GM11168 (cell line): ENCODE data around the gene TBXAS1.
"Not testable (repeated sequence)": the region's sequence is repeated elsewhere in the genome, so short reads cannot be mapped to it uniquely, and the experiment has no call there.

ENCODE experiments used
- in situ Hi-C: fragments of 300-500 bp; cut with MboI; formaldehyde crosslinking; loops from one replicate; pipeline ENCODE4 v1.12.0; 2022; ENCODE audit warnings: low sequenced_read_pairs; ENCODE audit not compliant: unreplicated experiment

TBXAS1 gene

DNA sequence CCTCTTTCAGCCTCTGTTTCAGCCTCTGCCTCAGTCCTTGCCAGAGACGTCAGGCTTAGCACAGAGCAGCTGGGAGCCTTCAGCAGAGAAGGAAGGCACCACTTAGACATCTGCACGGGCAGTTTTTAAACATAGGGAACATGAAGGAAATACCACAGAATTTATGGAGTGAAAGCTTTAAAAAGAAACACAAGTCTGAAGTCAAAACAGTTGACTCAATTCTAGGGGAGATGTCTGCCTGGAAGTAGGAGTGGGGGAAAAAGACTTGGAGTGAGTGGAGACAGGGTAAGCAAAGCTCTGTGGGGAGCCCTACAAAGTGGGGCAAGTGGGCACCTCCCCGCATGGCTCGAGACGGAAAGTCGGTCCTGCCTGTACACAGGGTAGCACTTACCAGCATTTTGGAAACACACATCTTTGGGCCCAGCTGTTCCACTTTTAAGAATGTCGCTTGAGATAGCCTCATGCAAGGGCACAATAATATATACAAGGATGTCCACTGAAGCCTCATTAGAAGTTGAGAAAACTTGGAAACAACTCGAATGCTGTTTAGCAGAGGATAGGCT, 5.0 kb upstream of the TBXAS1 start:
- in situ Hi-C loops: no loop called here

DNA sequence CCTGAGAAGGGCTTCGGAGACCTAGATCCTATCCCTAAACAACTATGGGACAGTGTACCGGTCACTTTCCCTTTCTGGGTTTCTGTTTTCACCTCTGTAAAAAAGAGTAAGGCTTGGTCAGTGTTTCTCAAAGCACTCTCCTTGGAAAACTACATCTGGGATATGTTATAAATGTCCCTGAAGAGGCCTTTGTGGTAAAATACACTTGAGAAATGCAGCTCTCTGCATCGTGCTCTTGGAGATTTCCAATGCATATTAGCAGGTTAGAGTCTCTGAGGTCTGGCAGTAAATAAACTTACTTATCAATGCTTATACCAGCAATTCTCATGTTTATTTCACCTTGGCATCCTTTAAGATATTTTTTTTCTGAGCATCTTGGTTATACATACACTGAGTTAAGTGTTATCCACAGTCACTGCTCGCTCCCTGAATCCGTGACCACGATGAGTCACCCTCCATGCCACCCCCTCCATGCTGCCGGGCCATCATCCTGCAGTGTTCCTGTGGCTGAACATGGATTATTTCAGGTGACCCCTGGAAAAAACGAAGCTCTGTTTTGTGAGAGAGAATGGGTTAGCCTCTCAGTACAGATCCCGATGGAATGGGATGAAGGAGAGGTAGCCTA, 3.3 kb upstream of the TBXAS1 start:
- in situ Hi-C loops: no loop called here

GRCh38 chr7:139827042-139827441, 2.0 kb upstream of the TBXAS1 start:
- in situ Hi-C loops: no loop called here

- in situ Hi-C loops: no loop called here
Measured at GRCh38 chr7:139828446-139828845, 618 bp upstream of the TBXAS1 start.

DNA sequence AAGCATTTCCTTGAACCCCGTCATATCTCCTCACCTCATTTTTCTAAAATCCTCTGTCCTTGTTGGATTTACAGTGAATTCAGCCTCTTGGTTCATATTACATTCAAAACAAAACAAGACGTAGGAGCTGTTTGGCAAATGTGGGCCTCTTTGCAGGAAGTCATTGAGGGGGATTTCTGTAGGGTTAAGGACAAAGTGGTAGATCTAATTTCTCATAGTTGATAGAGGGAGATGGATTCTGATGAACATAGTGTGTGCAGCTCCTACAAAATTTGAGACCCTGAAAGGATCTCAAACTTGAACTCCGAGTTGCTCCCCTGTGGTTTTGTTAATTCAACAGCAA, 682 bp downstream of the TBXAS1 start:
- in situ Hi-C loops: no loop called here

DNA sequence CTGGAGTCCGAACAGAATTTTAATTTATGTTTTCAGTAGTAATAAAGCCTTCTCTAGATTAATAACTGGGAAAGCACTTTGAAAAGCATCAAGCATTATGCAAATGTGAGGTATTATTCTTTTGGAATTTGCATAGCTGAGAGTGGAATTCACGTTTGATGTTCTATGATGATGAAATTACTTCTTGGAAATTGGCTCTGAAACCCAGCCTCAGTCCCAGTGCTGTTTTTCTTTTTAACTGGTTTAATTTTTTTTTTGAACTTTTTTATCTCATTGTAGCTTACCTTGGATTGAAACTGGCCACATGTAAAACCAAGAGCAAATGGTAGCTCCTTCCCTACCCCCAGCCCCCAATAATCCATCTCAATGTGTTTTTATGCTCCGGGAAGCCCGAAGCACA, 1.2 kb downstream of the TBXAS1 start:
- in situ Hi-C loops: no loop called here

GRCh38 chr7:139830782-139831501, 1.9 kb downstream of the TBXAS1 start:
- in situ Hi-C loops: no loop called here

DNA sequence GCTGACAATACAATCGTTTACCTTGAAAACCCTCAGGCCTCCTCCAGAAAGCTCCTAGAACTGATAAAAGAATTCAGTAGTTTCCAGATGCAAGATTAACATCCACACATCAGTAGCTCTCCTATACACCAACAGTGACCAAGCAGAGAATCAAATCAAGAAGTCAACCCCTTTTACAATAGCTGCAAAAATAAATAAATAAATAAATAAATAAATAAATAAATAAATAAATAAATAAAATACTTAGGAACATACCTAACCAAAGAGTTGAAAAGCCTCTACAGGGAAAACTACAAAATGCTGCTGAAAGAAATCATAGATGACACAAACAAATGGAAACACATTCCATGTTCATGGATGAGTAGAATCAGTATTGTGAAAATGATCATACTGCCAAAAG, 6.8 kb downstream of the TBXAS1 start:
- in situ Hi-C loops: not testable (repeated sequence)

DNA sequence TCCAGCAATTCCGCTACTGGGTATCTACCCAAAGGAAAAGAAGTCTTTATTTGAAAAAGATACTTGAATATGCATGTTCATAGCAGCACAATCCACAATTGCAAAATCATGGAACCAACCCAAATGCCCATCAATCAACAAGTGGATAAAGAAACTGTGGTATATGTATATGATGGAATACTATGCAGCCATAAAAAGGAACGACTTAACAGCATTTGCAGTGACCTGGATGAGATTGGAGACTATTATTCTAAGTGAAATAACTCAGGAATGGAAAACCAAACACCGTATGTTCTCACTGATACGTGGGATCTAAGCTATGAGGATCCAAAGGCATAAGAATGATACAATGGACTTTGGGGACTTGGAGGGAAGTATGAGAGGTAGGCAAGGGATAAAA, 8.2 kb downstream of the TBXAS1 start:
- in situ Hi-C loops: not testable (repeated sequence)

GRCh38 chr7:139838276-139838675, 9.2 kb downstream of the TBXAS1 start:
- in situ Hi-C loops: no loop called here

- in situ Hi-C loops: no loop called here
Measured at GRCh38 chr7:139838876-139839275, 9.8 kb downstream of the TBXAS1 start.

- in situ Hi-C loops: no loop called here
Measured at GRCh38 chr7:139840776-139841175, 11.7 kb downstream of the TBXAS1 start.

DNA sequence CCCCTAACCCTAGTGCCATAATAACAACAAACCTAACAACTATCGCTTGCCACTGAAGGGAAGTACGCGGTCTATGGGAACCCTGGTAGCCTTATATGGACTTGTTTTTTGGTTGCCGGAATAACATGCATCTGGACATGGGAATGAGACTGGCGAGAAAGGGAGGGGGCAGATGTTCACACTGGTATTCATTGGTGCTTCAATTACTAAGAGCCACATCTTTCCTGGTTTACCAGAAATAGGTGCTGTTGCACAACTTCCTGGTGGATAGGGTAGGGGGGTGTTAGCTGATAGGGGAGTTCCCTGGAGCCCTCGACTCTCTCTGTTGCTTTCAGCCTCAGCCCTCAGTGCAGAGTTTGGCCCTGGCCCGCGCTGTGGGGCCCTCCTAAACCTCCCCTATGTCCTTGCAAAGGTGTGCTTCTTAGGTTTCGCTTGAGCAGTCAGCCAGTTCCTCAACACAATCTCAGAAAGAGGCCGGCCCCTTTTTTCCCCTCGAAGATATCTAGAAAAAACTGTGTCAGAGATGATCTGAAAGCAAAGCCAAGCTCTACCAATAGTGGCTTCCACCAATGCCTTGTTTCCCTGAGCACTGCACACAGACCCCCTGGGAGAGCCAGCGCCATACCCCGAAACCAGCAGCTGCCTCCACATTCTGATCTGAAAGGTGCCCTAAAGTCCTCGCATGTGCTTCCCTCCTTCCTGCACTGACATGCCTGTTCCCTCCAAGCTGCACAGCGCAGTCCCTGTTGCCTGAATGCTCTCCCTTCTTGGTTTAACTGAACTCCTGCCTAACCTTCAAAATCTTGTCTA, 13.5 kb downstream of the TBXAS1 start:
- in situ Hi-C loops: no loop called here

GRCh38 chr7:139843211-139843537, 14.1 kb downstream of the TBXAS1 start:
- in situ Hi-C loops: not testable (repeated sequence)

GRCh38 chr7:139844779-139845442, 15.8 kb downstream of the TBXAS1 start:
- in situ Hi-C loops: no loop called here

- in situ Hi-C loops: no loop called here
Measured at GRCh38 chr7:139845443-139845805, 16.4 kb downstream of the TBXAS1 start.

GRCh38 chr7:139846297-139846696, 17.2 kb downstream of the TBXAS1 start:
- in situ Hi-C loops: no loop called here

- in situ Hi-C loops: no loop called here
Measured at GRCh38 chr7:139848274-139848673, 19.2 kb downstream of the TBXAS1 start.

- in situ Hi-C loops: no loop called here
Measured at GRCh38 chr7:139850906-139851305, 21.8 kb downstream of the TBXAS1 start.

GRCh38 chr7:139851770-139852481, 22.9 kb downstream of the TBXAS1 start:
- in situ Hi-C loops: no loop called here
